Fibroblast of skin of left quadriceps (primary cell): ENCODE measurements around the gene RRP9.
"Not testable (repeated sequence)": the region's sequence is repeated elsewhere in the genome, so short reads cannot be mapped to it uniquely, and the experiment has no call there.

Experiments
- DNase-seq, 2 experiments: peaks; one replicate each; pipeline ENCODE4 v3.0.0-alpha.2; 2013; ENCODE audit warnings: low read depth in 2 of 2

The RRP9 gene

DNA sequence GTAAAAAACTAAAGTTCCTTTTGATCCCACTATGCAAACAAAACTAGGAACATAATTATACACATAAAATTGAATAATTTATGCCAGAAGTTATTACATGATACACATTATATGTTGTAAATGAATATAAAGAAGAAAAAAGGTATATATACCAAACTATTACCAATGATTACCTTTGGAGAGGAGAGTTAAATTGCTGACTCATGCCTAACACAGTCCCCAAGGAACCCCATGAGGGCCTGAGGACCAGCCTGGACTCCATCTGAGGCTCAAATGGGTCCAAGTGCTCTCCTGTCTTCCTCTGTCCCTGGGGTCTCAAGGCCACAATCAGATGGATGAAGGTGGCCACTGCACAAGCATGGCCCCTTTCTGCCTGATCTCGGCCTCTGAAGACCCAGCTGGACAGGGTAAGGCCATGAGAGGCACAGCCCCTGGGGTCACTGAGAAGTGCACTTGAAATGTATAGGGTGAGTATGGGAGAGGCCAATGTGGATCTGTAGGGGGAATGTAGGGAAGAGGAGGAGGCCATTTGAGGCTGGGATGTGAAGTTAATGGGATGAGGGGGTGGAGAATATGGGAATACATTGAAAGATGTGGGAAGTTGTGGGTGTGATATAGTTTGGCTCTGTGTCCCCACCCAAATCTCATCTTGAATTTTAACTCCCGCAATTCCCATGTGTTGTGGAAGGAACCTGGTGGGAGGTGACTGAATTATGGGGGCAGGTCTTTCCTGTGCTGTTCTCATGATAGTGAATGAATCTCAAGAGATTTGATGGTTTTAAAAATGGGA, 37.5 kb downstream of the RRP9 start:
- no peak for DNase-seq

- DNase-seq: not testable (repeated sequence)
Observed at GRCh38 chr3:51902361-51902760, 39.3 kb downstream of the RRP9 start.

- not testable (repeated sequence) for DNase-seq
Observed at GRCh38 chr3:51900043-51900442, 41.7 kb downstream of the RRP9 start.

DNA sequence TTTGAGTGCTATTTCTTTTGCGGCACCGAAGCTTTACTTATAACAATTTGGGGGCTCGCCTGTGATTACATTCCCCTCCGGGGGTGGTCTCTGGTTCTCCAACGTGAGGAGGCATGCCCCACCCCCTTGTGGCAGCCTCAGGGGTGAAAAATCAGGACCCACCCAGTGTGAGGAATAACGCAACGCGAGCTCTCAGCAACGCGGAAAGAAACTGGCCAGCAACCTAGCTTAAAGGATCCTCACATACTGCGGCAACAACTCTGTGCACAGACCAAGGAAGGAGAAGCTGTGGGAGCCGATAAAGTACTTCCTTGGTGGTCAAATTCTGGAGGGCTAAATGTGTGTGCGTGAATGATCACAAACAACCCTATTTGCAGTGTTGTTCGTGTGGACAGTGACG, 44.3 kb downstream of the RRP9 start:
- DNase-seq: no peak

DNA sequence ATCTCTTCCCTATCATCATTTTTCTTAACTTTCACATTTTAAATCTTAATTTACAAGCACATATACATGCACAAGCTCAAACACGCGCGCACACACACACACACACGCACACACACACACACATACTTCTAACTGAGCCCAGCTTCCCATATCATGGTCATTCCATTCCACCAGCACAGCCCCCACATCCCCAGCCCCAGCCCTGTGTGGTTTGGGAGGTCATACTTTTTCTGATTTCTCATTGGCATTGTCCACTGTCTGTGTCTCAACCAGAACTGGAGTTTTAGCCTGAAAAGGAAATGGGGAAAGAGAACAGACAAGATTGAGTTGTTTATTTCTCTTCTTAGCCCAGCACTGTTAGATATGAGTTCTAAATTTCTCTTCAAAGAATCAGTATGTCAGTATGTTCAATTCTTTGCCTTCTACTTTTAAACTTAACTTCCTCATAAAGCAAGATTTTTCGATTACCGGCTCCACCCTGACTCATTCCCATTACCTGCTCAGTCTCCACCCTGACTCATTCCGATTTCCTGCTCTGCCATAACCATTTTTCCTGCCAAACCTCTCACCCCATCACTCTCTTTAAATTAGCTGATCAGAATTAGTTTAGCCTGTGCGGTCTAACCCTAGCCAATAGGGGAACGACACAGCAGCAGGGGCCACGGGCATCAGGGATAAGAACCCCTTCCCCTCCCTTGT, 44.9 kb downstream of the RRP9 start:
- DNase-seq: no peak

DNA sequence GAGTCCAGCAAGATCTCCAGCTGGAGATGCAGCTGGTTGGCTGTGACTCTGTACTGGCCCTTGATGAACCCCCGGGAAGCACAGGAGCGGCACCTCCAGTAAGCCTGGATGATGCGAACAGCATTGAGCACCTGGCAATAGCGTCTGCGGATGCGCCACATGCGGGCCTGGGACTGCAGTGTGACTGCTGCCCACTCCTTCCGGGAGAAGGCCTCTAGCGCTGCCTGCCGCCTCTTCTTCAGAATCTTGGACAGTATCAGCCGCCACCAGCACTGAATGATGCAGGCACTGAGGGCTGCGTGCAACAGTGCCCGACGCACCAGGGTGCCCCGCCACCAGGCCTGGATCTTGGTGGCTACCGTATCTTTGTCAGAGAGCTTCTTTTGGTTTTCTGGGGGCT, 46.8 kb downstream of the RRP9 start:
- DNase-seq: no peak

DNA sequence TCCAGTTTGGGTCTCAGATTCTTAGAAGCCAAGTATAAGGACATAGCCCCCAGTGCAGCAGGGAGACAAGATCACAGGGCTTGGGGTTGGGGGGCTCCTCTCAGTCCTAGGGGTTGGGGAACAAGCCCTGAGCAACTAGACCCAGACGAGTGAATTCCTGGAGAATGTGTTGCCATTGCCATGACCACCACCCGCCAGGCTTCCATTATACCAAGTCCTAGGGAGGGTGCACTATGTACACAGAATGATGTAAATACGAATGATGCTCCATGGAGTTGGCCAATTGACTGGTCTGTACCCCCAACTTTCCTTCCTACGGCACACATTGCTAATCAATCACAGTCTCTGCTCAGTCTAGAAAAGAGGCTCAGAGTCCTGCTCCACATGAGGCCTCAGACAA, 47.3 kb downstream of the RRP9 start:
- DNase-seq: no peak

DNA sequence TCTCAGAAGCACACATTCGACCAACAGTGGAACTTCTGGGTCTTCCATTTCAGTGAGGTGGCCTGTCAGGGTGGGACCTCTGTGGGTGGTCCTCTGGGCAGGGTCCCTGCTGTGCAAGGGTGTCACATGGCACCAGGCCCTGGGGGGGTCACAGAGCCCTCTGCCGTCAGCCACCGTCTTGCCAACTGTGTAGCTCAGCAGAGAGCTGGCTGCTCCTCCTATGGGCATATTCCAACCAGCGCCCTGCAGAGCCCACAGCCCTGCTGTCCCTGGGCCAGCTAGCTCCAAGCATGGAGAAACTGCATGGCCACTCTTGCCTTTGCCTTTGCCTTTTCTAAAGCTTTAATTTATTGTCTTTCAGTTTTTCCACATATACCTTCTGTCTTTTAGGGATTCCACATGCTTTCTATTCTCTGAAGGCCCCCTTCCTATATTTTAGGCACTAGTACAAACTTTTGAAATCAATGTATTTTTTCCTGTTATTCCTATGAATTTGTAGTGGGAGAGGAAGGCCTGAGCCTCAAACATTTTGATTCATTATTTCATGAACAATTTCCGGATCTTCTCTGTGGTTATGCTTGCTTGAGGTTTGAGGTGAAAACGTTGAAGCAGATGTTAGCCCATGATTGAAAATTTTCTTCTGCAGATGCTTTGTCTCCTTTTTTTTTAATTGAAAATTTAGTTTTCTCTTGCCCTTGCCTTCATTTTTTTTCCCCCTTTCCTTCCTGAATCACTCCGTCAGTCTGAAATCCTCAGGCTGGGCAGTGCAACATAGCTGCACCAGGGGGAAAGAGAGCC, 50.3 kb downstream of the RRP9 start:
- no peak for DNase-seq

GRCh38 chr3:51888463-51889105, 53.1 kb downstream of the RRP9 start:
- DNase-seq: no peak

- DNase-seq: no peak
Observed at GRCh38 chr3:51887620-51888019, 54.1 kb downstream of the RRP9 start.

GRCh38 chr3:51886447-51886846, 55.3 kb downstream of the RRP9 start:
- DNase-seq: no peak
